Neural cell (in vitro differentiated cells): ENCODE results near the gene DOK1. TPM values are rescaled to one million over a fixed set of nuclear protein-coding genes. Genes with fewer than 3 reads are reported as not detected.

Experiments
- H2AFZ ChIP-seq: fragments of 200-600, 300-800 bp; sonication (generic), shearing (Covaris generic); 2 replicates; pipeline ENCODE4 v1.6.0; 2014; ENCODE audit warnings: low read depth, mild to moderate bottlenecking, antibody characterized with exemption, low read length, moderate library complexity
- H3F3A ChIP-seq: fragments of 200-600 bp; shearing (Covaris generic); 2 replicates; pipeline ENCODE4 v1.6.1; 2016; ENCODE audit warnings: mild to moderate bottlenecking, moderate library complexity, mixed read lengths, antibody characterized with exemption, low read length; ENCODE audit not compliant: insufficient read depth, poor library complexity, severe bottlenecking
- H3K27ac ChIP-seq: fragments of 200-600, 300-800 bp; sonication (generic), shearing (Covaris generic); 2 replicates; pipeline ENCODE4 v1.5.1; 2014; ENCODE audit warnings: mild to moderate bottlenecking, low read length, moderate library complexity
- H3K27me3 ChIP-seq: fragments of 300-800, 200-600 bp; sonication (generic), shearing (Covaris generic); 2 replicates; pipeline ENCODE4 v1.6.0; 2014; ENCODE audit warnings: mild to moderate bottlenecking, low read depth, low read length, moderate library complexity; ENCODE audit not compliant: insufficient read depth
- H3K36me3 ChIP-seq: fragments of 300-800, 200-600 bp; sonication (generic), shearing (Covaris generic); 2 replicates; pipeline ENCODE4 v1.5.1; 2014; ENCODE audit warnings: mild to moderate bottlenecking, antibody characterized with exemption, low read length, moderate library complexity; ENCODE audit not compliant: insufficient read depth
- H3K4me2 ChIP-seq: fragments of 300-800, 200-600 bp; sonication (generic), shearing (Covaris generic); 2 replicates; pipeline ENCODE4 v1.6.0; 2014; ENCODE audit warnings: mild to moderate bottlenecking, low read length
- H3K4me3 ChIP-seq: fragments of 300-800, 200-600 bp; sonication (generic), shearing (Covaris generic); 2 replicates; pipeline ENCODE4 v1.5.1; 2014; ENCODE audit warnings: mild to moderate bottlenecking, low read length, moderate library complexity
- H3K79me2 ChIP-seq: fragments of 200-600 bp; shearing (Covaris generic); replicated peaks from 2 replicates; pipeline ENCODE4 v1.6.0; 2014; ENCODE audit warnings: mild to moderate bottlenecking, low read length, moderate library complexity; ENCODE audit not compliant: insufficient read depth
- H3K9ac ChIP-seq: fragments of 300-800, 200-600 bp; sonication (generic), shearing (Covaris generic); 2 replicates; pipeline ENCODE4 v1.6.1; 2016; ENCODE audit warnings: mild to moderate bottlenecking, low read length, mixed read lengths
- H3K9me2 ChIP-seq: fragments of 200-600 bp; shearing (Covaris generic); 2 replicates; pipeline ENCODE4 v1.6.1; 2016; ENCODE audit warnings: mild to moderate bottlenecking, low read length, mixed read lengths; ENCODE audit not compliant: insufficient read depth
- H3K9me3 ChIP-seq: fragments of 200-600, 300-800 bp; sonication (generic), shearing (Covaris generic); 2 replicates; pipeline ENCODE4 v1.6.1; 2016; ENCODE audit warnings: mild to moderate bottlenecking, mixed run types, low read length, moderate library complexity, mixed read lengths
- H4K20me1 ChIP-seq: fragments of 200-600 bp; shearing (Covaris generic); 2 replicates; pipeline ENCODE4 v1.6.1; 2016; ENCODE audit warnings: mild to moderate bottlenecking, mixed run types; ENCODE audit not compliant: insufficient read depth
- CTCF ChIP-seq: fragments of 450-650 bp; IDR thresholded peaks from 2 replicates; pipeline ENCODE4 v1.5.1; 2014; ENCODE audit warnings: antibody characterized with exemption, mild to moderate bottlenecking, moderate library complexity; ENCODE audit not compliant: poor library complexity, severe bottlenecking
- EP300 ChIP-seq: fragments of 450-650 bp; conservative IDR thresholded peaks from 2 replicates; pipeline ENCODE4 v1.6.1; 2014; ENCODE audit warnings: antibody characterized with exemption, mild to moderate bottlenecking, moderate library complexity; ENCODE audit not compliant: poor library complexity, severe bottlenecking
- EZH2 ChIP-seq: fragments of 200-600, 300-800 bp; shearing (Covaris generic), sonication (generic); IDR thresholded peaks from 2 replicates; pipeline ENCODE4 v1.6.1; 2014; ENCODE audit warnings: antibody characterized with exemption, low read length, borderline replicate concordance, mild to moderate bottlenecking; ENCODE audit not compliant: insufficient read depth, poor library complexity, severe bottlenecking
- MXI1 ChIP-seq: fragments of 450-650 bp; conservative IDR thresholded peaks from 2 replicates; pipeline ENCODE4 v1.6.1; 2014; ENCODE audit warnings: antibody characterized with exemption, mild to moderate bottlenecking; ENCODE audit not compliant: poor library complexity, severe bottlenecking
- POLR2AphosphoS5 ChIP-seq: IDR thresholded peaks from 2 replicates; pipeline ENCODE4 v1.6.1; 2012
- RAD21 ChIP-seq: fragments of 450-650 bp; conservative IDR thresholded peaks from 2 replicates; pipeline ENCODE4 v1.6.1; 2014; ENCODE audit warnings: antibody characterized with exemption, mild to moderate bottlenecking, moderate library complexity
- REST ChIP-seq: IDR thresholded peaks from 2 replicates; pipeline ENCODE4 v1.6.1; 2012; ENCODE audit warnings: borderline replicate concordance
- SMC3 ChIP-seq: fragments of 450-650 bp; conservative IDR thresholded peaks from 2 replicates; pipeline ENCODE4 v1.6.1; 2014; ENCODE audit warnings: antibody characterized with exemption, mild to moderate bottlenecking, moderate library complexity; ENCODE audit not compliant: poor library complexity
- polyA plus RNA-seq: library from polyadenylated mRNA; depleted of rRNA; stranded (reverse); fragments of >200 nt; gene quantifications from 2 replicates; pipeline ENCODE4 v1.2.3, GENCODE V29; 2014

Gene DOK1
- polyA plus RNA-seq, 1 donor from 2014 or later: 0.79 TPM

- H3K27ac ChIP-seq: no peak overlapping the region
- H3K9ac ChIP-seq: no peak overlapping the region
- H3K79me2 ChIP-seq: no peaks in the 10 kb centered on the region
- H3K27me3 ChIP-seq: peaks cover 95% of the 10 kb centered on the region
- TF ChIP-seq EP300 (no peak), EZH2 (no peak)
- H3K9me2 ChIP-seq: no peaks in the 10 kb centered on the region
- no peak overlapping the region for H2AFZ ChIP-seq
- H3K4me2 ChIP-seq: no peak overlapping the region
- no peaks in the 10 kb centered on the region for H3K36me3 ChIP-seq
- no peaks in the 10 kb centered on the region for H3K9me3 ChIP-seq
- peaks cover 3% of the 10 kb centered on the region for H3F3A ChIP-seq
- no peaks in the 10 kb centered on the region for H4K20me1 ChIP-seq
- no peak overlapping the region for H3K4me3 ChIP-seq
These were observed 41.5 kb upstream of the DOK1 start for GRCh38 chr2:74512744-74513604.

GRCh38 chr2:74513605-74514367, 40.7 kb upstream of the DOK1 start:
- no peak overlapping the region for H3K27ac ChIP-seq
- H3F3A ChIP-seq: no peaks in the 10 kb centered on the region
- no peaks in the 10 kb centered on the region for H3K9me2 ChIP-seq
- no peaks in the 10 kb centered on the region for H3K79me2 ChIP-seq
- no peaks in the 10 kb centered on the region for H3K36me3 ChIP-seq
- H3K27me3 ChIP-seq: peaks cover 98% of the 10 kb centered on the region
- H3K9me3 ChIP-seq: no peaks in the 10 kb centered on the region
- TF ChIP-seq RAD21: no peak
- no peak for TF ChIP-seq CTCF
- no peak for TF ChIP-seq MXI1
- no peak for TF ChIP-seq EP300
- TF ChIP-seq REST: no peak
- TF ChIP-seq POLR2AphosphoS5: peak; percentile 100
- TF ChIP-seq SMC3: no peak
- H3K4me3 ChIP-seq: no peak overlapping the region
- no peak overlapping the region for H3K4me2 ChIP-seq
- H4K20me1 ChIP-seq: no peaks in the 10 kb centered on the region
- no peak overlapping the region for H2AFZ ChIP-seq
- H3K9ac ChIP-seq: no peak overlapping the region
